AG04449 (cell line): Measurements from ENCODE around the gene EGLN1.
A peak's percentile ranks its signal among the peaks of the same experiment; 100 is the strongest.

Source experiments
- CTCF ChIA-PET: fragments of 350-600 bp; formaldehyde crosslinking; extraction: SDS; loops from one replicate; lab custom pipeline; 2021; ENCODE audit warnings: antibody characterized with exemption; lab: Yijun Ruan, JAX
- POLR2A ChIA-PET: fragments of 400-600, 350-600 bp; formaldehyde crosslinking; extraction: SDS; loops from one replicate; lab custom pipeline; 2020; ENCODE audit warnings: antibody characterized with exemption, inconsistent platforms; lab: Yijun Ruan, JAX
- DNase-seq: peaks from one replicate; pipeline ENCODE4 v3.0.0-alpha.2; 2010; ENCODE audit warnings: low read depth, low spot score
- H3K4me3 ChIP-seq: 2 replicates; pipeline ENCODE4 v1.5.1; 2011; ENCODE audit warnings: low read depth, mild to moderate bottlenecking, control low read depth, low read length
- TF ChIP-seq, protein P1 (sequence below): IDR thresholded peaks from one replicate; pipeline ENCODE4 v1.5.1; 2011; ENCODE audit warnings: mild to moderate bottlenecking, moderate library complexity, low read length, control low read depth, inconsistent platforms; ENCODE audit not compliant: insufficient read depth; ENCODE audit errors: missing control alignments

Gene EGLN1

DNA sequence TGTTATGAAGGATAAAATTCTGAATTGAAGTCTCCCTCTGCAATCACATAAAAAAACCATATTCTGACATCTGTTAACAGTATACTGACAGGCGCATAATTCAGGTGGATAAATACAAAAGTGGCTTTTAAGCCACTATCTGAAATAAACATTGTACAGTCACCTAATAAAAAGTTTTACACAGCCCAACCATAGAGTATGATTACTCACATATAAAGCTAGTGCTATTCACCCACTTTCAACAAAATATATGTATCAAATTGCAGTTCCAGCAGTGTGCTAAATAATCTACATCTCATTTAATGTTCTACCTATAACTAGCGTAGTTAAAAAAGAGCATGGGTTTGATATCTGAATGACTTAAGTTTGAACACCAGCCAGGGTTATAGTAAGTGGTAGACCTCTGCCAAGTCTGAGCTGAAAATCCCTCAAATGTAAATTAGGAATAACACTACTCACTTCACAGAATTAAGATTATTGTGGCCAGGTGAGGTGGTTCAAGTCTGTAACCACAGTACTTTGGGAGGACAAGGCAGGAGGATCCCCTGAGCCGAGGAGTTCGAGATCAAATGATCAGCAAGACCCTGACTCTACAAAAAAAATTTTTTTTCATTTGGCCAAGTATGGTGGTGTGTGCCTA, 3.9 kb downstream of the EGLN1 start:
- H3K4me3 ChIP-seq: peak overlapping the region; percentile 86
- ChIA-PET CTCF (interaction anchor here (1.3 to 3.9 kb wide), 5 partner anchors 9 to 61 kb away, joined by 3 to 16 read pairs (median 4); no protein-coding TSS in a partner anchor), POLR2A (interaction anchor here (0.8 kb wide), 1 partner anchor 10 kb away, joined by 3 read pairs; no protein-coding TSS in a partner anchor)
- DNase-seq: no peak
- TF ChIP-seq, protein P1, sequence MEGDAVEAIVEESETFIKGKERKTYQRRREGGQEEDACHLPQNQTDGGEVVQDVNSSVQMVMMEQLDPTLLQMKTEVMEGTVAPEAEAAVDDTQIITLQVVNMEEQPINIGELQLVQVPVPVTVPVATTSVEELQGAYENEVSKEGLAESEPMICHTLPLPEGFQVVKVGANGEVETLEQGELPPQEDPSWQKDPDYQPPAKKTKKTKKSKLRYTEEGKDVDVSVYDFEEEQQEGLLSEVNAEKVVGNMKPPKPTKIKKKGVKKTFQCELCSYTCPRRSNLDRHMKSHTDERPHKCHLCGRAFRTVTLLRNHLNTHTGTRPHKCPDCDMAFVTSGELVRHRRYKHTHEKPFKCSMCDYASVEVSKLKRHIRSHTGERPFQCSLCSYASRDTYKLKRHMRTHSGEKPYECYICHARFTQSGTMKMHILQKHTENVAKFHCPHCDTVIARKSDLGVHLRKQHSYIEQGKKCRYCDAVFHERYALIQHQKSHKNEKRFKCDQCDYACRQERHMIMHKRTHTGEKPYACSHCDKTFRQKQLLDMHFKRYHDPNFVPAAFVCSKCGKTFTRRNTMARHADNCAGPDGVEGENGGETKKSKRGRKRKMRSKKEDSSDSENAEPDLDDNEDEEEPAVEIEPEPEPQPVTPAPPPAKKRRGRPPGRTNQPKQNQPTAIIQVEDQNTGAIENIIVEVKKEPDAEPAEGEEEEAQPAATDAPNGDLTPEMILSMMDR: no peak

DNA sequence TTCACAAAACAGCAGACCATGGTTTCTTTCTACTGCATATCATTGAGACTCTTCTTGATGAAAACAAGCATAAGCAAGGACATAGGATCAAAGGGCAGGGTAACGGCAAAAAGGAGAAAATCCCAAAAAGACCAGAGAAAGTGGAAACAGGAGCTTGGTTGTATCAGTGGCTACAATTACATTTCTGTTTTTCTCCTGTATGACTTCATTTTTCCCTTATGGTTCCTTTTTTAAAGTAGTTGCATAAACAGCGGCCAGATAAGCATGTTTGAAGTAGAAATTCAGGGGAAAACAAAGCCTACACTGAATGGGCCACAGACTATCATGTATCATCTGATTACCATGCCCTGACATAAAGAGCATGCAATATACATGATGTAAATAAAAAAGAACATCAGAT, 4.6 kb downstream of the EGLN1 start:
- no peak for DNase-seq
- ChIA-PET CTCF (interaction anchor here (1.4 kb wide), 1 partner anchor 55 kb away, joined by 3 read pairs; no protein-coding TSS in a partner anchor), POLR2A (no interaction called here)
- TF ChIP-seq, protein P1: no peak
- H3K4me3 ChIP-seq: peak overlapping the region; percentile 4; the same call in 1 of the 2 replicates

DNA sequence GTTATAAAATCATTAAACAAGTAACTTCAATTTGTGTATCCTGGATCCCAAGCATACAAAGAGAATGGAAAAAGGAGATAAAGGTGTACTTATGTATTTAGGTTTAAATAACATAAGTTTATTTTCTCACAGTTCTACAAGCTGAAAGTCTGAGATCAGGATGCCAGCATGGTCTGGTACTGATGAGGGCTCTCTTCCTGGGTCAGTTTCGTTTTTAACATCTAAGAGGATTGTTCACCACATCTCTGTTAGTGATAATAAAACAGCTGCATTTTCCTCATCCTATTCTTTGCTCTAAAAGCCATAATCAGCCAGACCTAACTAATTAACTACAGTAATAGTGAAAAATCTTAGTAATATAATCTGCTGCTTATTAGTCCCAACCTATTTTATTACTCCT, 5.2 kb downstream of the EGLN1 start:
- DNase-seq: no peak
- CTCF ChIA-PET: interaction anchor here (1.4 kb wide), 1 partner anchor 54 kb away, joined by 3 read pairs; no protein-coding TSS in a partner anchor
- POLR2A ChIA-PET: no interaction called here
- TF ChIP-seq, protein P1: no peak
- H3K4me3 ChIP-seq: no peak overlapping the region

DNA sequence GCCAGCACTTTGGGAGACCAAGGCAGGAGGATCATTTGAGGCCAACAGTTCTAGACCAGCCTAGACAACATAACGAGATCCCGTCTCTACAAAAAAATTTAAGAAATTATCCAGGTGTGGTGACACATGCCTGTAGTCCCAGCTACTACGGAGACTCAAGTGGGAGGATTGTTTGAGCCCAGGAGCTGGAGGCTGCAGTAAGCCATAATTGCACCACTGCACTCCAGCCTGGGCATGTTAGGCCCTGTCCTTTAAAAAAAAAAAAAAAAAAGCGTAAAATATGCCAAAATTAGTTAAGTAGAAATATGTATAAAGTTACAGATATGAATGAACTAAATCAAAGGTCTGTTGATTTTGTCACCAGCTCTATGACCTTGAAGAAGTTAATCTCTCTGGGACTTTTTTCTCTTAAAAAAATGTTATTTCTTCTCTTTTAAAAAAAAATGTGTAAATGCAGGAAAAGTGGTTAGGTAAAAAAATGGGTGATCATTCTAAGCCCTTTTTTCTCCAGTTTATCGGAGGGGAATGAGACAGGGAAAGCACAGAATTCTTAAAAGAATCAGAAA, 7.0 kb downstream of the EGLN1 start:
- CTCF ChIA-PET: no interaction called here
- H3K4me3 ChIP-seq: no peak overlapping the region
- POLR2A ChIA-PET: no interaction called here
- TF ChIP-seq, protein P1: no peak
- DNase-seq: no peak

DNA sequence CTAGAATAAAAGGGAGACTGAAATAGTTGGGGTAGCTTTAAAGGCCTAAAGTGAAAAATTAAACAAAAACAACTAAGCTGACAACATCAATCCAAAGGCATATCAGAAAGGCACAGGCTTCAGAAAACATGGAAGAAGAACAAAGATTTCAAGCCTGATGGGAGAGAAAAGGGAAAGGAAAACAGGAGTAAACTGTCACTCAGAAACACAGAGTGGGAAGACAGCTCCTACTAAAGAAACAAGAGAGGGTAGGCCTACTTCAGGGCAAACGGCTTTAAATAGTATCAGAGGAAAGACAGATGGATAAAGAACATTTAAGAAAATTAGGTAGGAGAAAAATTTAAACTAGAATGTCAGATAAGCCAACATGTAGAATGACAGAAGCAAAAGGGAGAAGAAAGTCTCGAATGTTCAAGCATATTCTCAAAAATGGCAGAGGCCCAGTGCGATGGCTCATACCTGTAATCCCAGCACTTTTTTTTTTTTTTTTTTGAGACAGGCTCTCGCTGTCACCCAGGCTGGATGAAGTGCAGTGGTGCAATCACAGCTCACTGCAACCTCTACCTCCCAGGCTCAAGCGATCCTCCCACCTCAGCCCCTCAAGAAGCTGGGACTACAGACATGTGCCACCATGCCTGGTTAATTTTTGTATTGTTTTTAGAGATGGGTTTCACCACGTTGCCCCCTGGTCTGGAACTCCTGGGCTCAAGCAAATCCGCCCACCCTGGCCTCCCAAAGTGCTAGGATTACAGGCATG, 7.6 kb downstream of the EGLN1 start:
- POLR2A ChIA-PET: no interaction called here
- DNase-seq: no peak
- no peak overlapping the region for H3K4me3 ChIP-seq
- CTCF ChIA-PET: no interaction called here
- TF ChIP-seq, protein P1: no peak

- TF ChIP-seq, protein P1: no peak
- H3K4me3 ChIP-seq: no peak overlapping the region
- POLR2A ChIA-PET: no interaction called here
- CTCF ChIA-PET: no interaction called here
- DNase-seq: no peak
Measured at GRCh38 chr1:231413749-231414082, 8.4 kb downstream of the EGLN1 start.
